GM10248 (cell line): ENCODE results near the gene TEX14.
A peak's percentile ranks its signal among the peaks of the same experiment; 100 is the strongest.

Experiments
- CTCF ChIA-PET: fragments of 300-600 bp; sonication (Branson Sonifier 250); formaldehyde crosslinking; extraction: SDS; loops from one replicate; lab custom pipeline; 2021; ENCODE audit warnings: antibody characterized with exemption; lab: Yijun Ruan, JAX
- POLR2A ChIA-PET: fragments of 350-650 bp; sonication (Branson Sonifier 250); formaldehyde crosslinking; extraction: SDS; loops from one replicate; lab custom pipeline; 2020; ENCODE audit warnings: antibody characterized with exemption; lab: Yijun Ruan, JAX
- DNase-seq: peaks from one replicate; pipeline ENCODE4 v3.0.0; 2012; ENCODE audit errors: extremely low spot score
- TF ChIP-seq, protein P1 (sequence below): IDR thresholded peaks from 2 replicates; pipeline ENCODE4 v1.5.1; 2012; ENCODE audit warnings: mild to moderate bottlenecking, low read depth; ENCODE audit errors: extremely low read depth, missing control alignments, control extremely low read depth

TEX14 gene

DNA sequence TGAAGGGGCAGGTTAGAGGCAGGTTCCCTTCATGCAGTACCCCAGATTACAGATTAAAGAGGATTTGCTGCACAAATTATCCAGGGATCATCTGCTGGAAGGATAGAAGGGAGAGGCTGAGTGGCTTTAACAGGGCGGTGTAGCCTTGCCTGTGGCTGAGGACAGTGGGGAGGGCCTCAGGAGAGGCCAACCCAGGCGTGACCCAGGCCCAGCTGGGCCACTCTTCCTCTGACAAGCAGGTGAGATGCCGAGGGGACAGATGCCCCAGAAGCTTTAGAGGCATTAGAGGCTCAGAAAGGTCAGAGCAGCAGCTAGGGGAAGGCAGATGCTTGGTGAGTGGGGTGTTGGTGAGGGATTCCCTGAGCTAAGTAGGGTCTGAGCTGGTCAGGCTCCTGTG is 159.3 kb downstream of the TEX14 start:
- no peak for DNase-seq
- ChIA-PET CTCF (interaction anchor here (0.8 to 5.8 kb wide), 11 partner anchors 8 to 472 kb away, joined by 3 to 31 read pairs (median 7); no protein-coding TSS in a partner anchor), POLR2A (no interaction called here)
- TF ChIP-seq, protein P1, sequence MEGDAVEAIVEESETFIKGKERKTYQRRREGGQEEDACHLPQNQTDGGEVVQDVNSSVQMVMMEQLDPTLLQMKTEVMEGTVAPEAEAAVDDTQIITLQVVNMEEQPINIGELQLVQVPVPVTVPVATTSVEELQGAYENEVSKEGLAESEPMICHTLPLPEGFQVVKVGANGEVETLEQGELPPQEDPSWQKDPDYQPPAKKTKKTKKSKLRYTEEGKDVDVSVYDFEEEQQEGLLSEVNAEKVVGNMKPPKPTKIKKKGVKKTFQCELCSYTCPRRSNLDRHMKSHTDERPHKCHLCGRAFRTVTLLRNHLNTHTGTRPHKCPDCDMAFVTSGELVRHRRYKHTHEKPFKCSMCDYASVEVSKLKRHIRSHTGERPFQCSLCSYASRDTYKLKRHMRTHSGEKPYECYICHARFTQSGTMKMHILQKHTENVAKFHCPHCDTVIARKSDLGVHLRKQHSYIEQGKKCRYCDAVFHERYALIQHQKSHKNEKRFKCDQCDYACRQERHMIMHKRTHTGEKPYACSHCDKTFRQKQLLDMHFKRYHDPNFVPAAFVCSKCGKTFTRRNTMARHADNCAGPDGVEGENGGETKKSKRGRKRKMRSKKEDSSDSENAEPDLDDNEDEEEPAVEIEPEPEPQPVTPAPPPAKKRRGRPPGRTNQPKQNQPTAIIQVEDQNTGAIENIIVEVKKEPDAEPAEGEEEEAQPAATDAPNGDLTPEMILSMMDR, result no peak

- peak; percentile 78 for DNase-seq
- ChIA-PET CTCF (interaction anchor here (0.6 to 5.8 kb wide), 11 partner anchors 9 to 473 kb away, joined by 3 to 31 read pairs (median 5); no protein-coding TSS in a partner anchor), POLR2A (no interaction called here)
- TF ChIP-seq, protein P1, result no peak
Measured at GRCh38 chr17:58531661-58532554, 159.9 kb downstream of the TEX14 start.

GRCh38 chr17:58531122-58531521 is 160.7 kb downstream of the TEX14 start:
- no peak for DNase-seq
- ChIA-PET POLR2A (interaction anchor here (1.2 kb wide), 1 partner anchor 100 kb away, joined by 5 read pairs; no protein-coding TSS in a partner anchor), CTCF (interaction anchor here (1.0 to 5.8 kb wide), 4 partner anchors 9 to 57 kb away, joined by 3 to 31 read pairs (median 15); no protein-coding TSS in a partner anchor)
- TF ChIP-seq, protein P1, result no peak

- TF ChIP-seq, protein P1, result no peak
- CTCF ChIA-PET, result interaction anchor here (0.9 to 5.8 kb wide), 5 partner anchors 8 to 57 kb away, joined by 3 to 31 read pairs (median 7); no protein-coding TSS in a partner anchor
Measured at GRCh38 chr17:58530655-58531054, 161.2 kb downstream of the TEX14 start.

GRCh38 chr17:58529275-58529674 is 162.6 kb downstream of the TEX14 start:
- ChIA-PET CTCF (interaction anchor here (0.6 to 5.8 kb wide), 4 partner anchors 11 to 59 kb away, joined by 4 to 31 read pairs (median 15); no protein-coding TSS in a partner anchor), POLR2A (no interaction called here)
- DNase-seq, result no peak
- TF ChIP-seq, protein P1, result no peak

More at GRCh38 chr17:58530655-58531054, 161.2 kb downstream of the TEX14 start:
- DNase-seq, result no peak
- POLR2A ChIA-PET, result interaction anchor here (1.2 kb wide), 1 partner anchor 100 kb away, joined by 5 read pairs; no protein-coding TSS in a partner anchor

DNA sequence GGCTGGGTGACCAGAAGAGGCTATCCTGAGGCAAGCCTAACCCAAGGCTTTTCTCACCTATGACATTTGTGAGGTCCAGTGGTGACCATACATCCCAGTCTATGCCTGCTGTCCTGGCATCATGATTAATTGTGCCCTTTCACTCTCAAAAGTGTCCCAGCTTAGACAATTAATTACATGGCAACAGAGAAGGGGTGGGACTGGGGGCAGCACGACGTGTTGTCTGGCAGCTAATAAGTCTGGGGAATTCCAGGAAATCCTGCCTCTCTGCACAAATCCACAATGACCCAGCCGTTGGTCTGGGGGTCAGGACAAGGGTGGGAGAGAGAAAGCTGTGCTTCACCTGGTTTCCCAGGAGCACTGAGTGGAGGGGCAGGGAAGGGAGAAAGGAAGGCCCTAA is 163.4 kb downstream of the TEX14 start:
- POLR2A ChIA-PET, result no interaction called here
- TF ChIP-seq, protein P1, result no peak
- DNase-seq, result no peak
- CTCF ChIA-PET, result interaction anchor here (0.8 to 5.8 kb wide), 7 partner anchors 8 to 476 kb away, joined by 3 to 31 read pairs (median 4); partner anchors contain the start of genes MKS1 and MTMR4
